A549 (cell line): ENCODE measurements around the gene TSPAN14. TPM values are rescaled to one million over a fixed set of nuclear protein-coding genes. Genes with fewer than 3 reads are reported as not detected.

Source experiments
- ATAC-seq, 2 experiments: fragments of 200-7000 bp in 1 of 2; fragments of >200 bp in 1 of 2; cut with Nextera tagmentation in 1 of 2; cut with Tn5 transposase in 1 of 2; 3 replicates each; pipeline versions ENCODE4 v1.8.0 to v1.9.1; 2018 to 2020; ENCODE audit warnings: mild to moderate bottlenecking in 1 of 2, moderate library complexity in 1 of 2
- CTCF ChIA-PET: fragments of 300-600 bp; sonication (Branson Sonifier 250); formaldehyde crosslinking; extraction: SDS; loops from one replicate; lab custom pipeline; 2021; ENCODE audit warnings: antibody characterized with exemption, inconsistent platforms; lab: Yijun Ruan, JAX
- POLR2A ChIA-PET: fragments of 350-600 bp; formaldehyde crosslinking; extraction: SDS; loops from one replicate; lab custom pipeline; 2021; ENCODE audit warnings: antibody characterized with exemption, inconsistent platforms; lab: Yijun Ruan, JAX
- DNase-seq, 2 experiments: peaks; one replicate each; pipeline versions ENCODE4 v3.0.0 to v3.0.0-alpha.2; 2011 to 2016; ENCODE audit warnings: low read depth in 1 of 2, low spot score in 1 of 2
- FAIRE-seq: peaks from 2 replicates; lab custom pipeline; 2011; peaks lifted over from hg19 to GRCh38; lab: Jason Lieb, UNC
- H3K27ac ChIP-seq, 2 experiments: fragments of >200 bp; sonication (Bioruptor Twin); formaldehyde crosslinking; 3 replicates each; pipeline ENCODE4 v1.5.1; 2016 to 2017
- H3K4me1 ChIP-seq: fragments of >200 bp; sonication (Bioruptor Twin); formaldehyde crosslinking; 3 replicates; pipeline ENCODE4 v1.6.1; 2016
- H3K4me2 ChIP-seq: fragments of >200 bp; sonication (Bioruptor Twin); formaldehyde crosslinking; 3 replicates; pipeline ENCODE4 v1.6.1; 2016
- H3K4me3 ChIP-seq: fragments of >200 bp; sonication (Bioruptor Twin); formaldehyde crosslinking; 3 replicates; pipeline ENCODE4 v1.5.1; 2016
- H3K9me3 ChIP-seq: fragments of >200 bp; sonication (Bioruptor Twin); formaldehyde crosslinking; 3 replicates; pipeline ENCODE4 v1.6.1; 2016
- ATOH8 ChIP-seq: fragments of 250-450 bp; sonication (Bioruptor Pico); IDR thresholded peaks from 2 replicates; pipeline ENCODE4 v1.5.0; 2020; ENCODE audit warnings: low read depth, mild to moderate bottlenecking, moderate library complexity
- BHLHE40 ChIP-seq: IDR thresholded peaks from 2 replicates; pipeline ENCODE4 v1.6.1; 2012; ENCODE audit warnings: low read depth, low read length, inconsistent platforms
- CBX2 ChIP-seq: fragments of 200-600 bp; sonication (generic); IDR thresholded peaks from 2 replicates; pipeline ENCODE4 v1.6.1; 2016; ENCODE audit warnings: low read depth, mild to moderate bottlenecking, borderline replicate concordance
- CHD2 ChIP-seq: fragments of 150-350 bp; IDR thresholded peaks from 2 replicates; pipeline ENCODE4 v1.6.1; 2014; ENCODE audit warnings: low read length; ENCODE audit not compliant: partially characterized antibody
- CHD4 ChIP-seq: fragments of 200-600 bp; sonication (generic); IDR thresholded peaks from 2 replicates; pipeline ENCODE4 v1.6.1; 2016; ENCODE audit warnings: antibody characterized with exemption, mild to moderate bottlenecking, borderline replicate concordance
- CTCF ChIP-seq: fragments of >200 bp; sonication (Bioruptor Twin); formaldehyde crosslinking; IDR thresholded peaks from 3 replicates; pipeline ENCODE4 v1.5.1; 2016
- EP300 ChIP-seq, 2 experiments: fragments of >200 bp; sonication (Bioruptor Twin); formaldehyde crosslinking; IDR thresholded peaks; 2 replicates in 1 of 2; 3 replicates in 1 of 2; pipeline ENCODE4 v1.6.1; 2016 to 2017
- FOSL2 ChIP-seq, 2 experiments: fragments of 450-650 bp in 1 of 2; fragments of >200 bp in 1 of 2; sonication (Bioruptor Twin) in 1 of 2; formaldehyde crosslinking; IDR thresholded peaks; 2 replicates each; pipeline versions ENCODE4 v1.5.0 to v1.6.1; 2016 to 2020; ENCODE audit warnings: mild to moderate bottlenecking in 1 of 2, moderate library complexity in 1 of 2
- HDAC2 ChIP-seq: fragments of 200-600 bp; sonication (generic); IDR thresholded peaks from 2 replicates; pipeline ENCODE4 v1.6.1; 2016
- HES2 ChIP-seq: fragments of >200 bp; sonication (Bioruptor Twin); formaldehyde crosslinking; IDR thresholded peaks from 2 replicates; pipeline ENCODE4 v1.6.1; 2016
- HEYL ChIP-seq: fragments of 250-450 bp; sonication (Bioruptor Pico); IDR thresholded peaks from 2 replicates; pipeline ENCODE4 v1.8.0; 2021; ENCODE audit warnings: mild to moderate bottlenecking, moderate library complexity
- HMGXB4 ChIP-seq: fragments of 250-450 bp; sonication (Bioruptor Pico); IDR thresholded peaks from 2 replicates; pipeline ENCODE4 v1.5.0; 2021; ENCODE audit warnings: mild to moderate bottlenecking, moderate library complexity, borderline replicate concordance
- HOXB13 ChIP-seq: fragments of 250-450 bp; sonication (Bioruptor Pico); IDR thresholded peaks from 2 replicates; pipeline ENCODE4 v1.5.0; 2020; ENCODE audit warnings: low read depth, mild to moderate bottlenecking, moderate library complexity
- MAX ChIP-seq: IDR thresholded peaks from 2 replicates; pipeline ENCODE4 v1.6.1; 2012
- NPAS2 ChIP-seq: fragments of 250-450 bp; sonication (Bioruptor Pico); IDR thresholded peaks from 2 replicates; pipeline ENCODE4 v1.8.0; 2022; ENCODE audit warnings: mild to moderate bottlenecking, moderate library complexity, borderline replicate concordance
- RCOR1 ChIP-seq: fragments of 150-350 bp; IDR thresholded peaks from 2 replicates; pipeline ENCODE4 v1.6.1; 2014; ENCODE audit warnings: antibody characterized with exemption, low read length, low read depth
- REST ChIP-seq: fragments of 200-600 bp; sonication (generic); IDR thresholded peaks from 2 replicates; pipeline ENCODE4 v1.6.1; 2016; ENCODE audit warnings: antibody characterized with exemption, mild to moderate bottlenecking, moderate library complexity
- USF2 ChIP-seq: fragments of 450-650 bp; IDR thresholded peaks from 2 replicates; pipeline ENCODE4 v1.6.1; 2014; ENCODE audit warnings: antibody characterized with exemption
- ZC3H11A ChIP-seq: fragments of 450-650 bp; IDR thresholded peaks from 2 replicates; pipeline ENCODE4 v1.6.1; 2014; ENCODE audit warnings: antibody characterized with exemption, mild to moderate bottlenecking
- ZNF302 ChIP-seq: fragments of 250-450 bp; sonication (Bioruptor Pico); IDR thresholded peaks from 2 replicates; pipeline ENCODE4 v1.9.0; 2021; ENCODE audit warnings: inconsistent platforms, mild to moderate bottlenecking, moderate library complexity
- WGBS: methylation state at CpG from one replicate; pipeline ENCODE4 v1.1.6; 2017; ENCODE audit errors: missing lambda C conversion rate; 5-methylcytosine and 5-hydroxymethylcytosine counted together
- polyA plus RNA-seq, 4 experiments: library from polyadenylated mRNA; depleted of rRNA in 3 of 4; stranded (reverse); fragments of >200 nt; fragmentation: RNase III in 1 of 4; extraction: RNeasy Plus Mini Kit Qiagen cat#74134 plus additional on column Dnase treatment in 1 of 4; gene quantifications; 2 replicates in 3 of 4; 3 replicates in 1 of 4; pipeline ENCODE4 v1.2.3, GENCODE V29; 2011 to 2017

Gene TSPAN14
- polyA plus RNA-seq, 2 of the 4 experiments (the other 2 are of a cell fraction) = 87.0 to 124 TPM

GRCh38 chr10:80540981-80541750, 87.1 kb downstream of the TSPAN14 start:
- POLR2A ChIA-PET = no interaction called here
- CTCF ChIA-PET = interaction anchor here (1.0 to 3.1 kb wide), 4 partner anchors 97 to 383 kb away, joined by 3 to 14 read pairs (median 6); no protein-coding TSS in a partner anchor
- no peak for FAIRE-seq
- no peak for TF ChIP-seq HOXB13 (CRISPR knock-in tag)
- TF ChIP-seq CTCF = no peak
- no peak for TF ChIP-seq CHD4
- no peak for TF ChIP-seq ZC3H11A
- no peak for TF ChIP-seq REST
- no peak for TF ChIP-seq EP300 (IDR thresholded peaks at IDR 0.05)
- TF ChIP-seq MAX = no peak
- no peaks in the 10 kb centered on the region for H3K9me3 ChIP-seq
- no peak overlapping the region for H3K27ac ChIP-seq
- no peak overlapping the region for H3K4me3 ChIP-seq
- ATAC-seq = no peak
- H3K4me1 ChIP-seq = peaks cover 4% of the 10 kb centered on the region; the same call in 1 of the 3 replicates
- H3K4me2 ChIP-seq = no peak overlapping the region
- WGBS = 72% methylated on average over 11 of the region's 11 CpGs
- no peak for DNase-seq

- 69% methylated on average over 4 of the region's 4 CpGs for WGBS
- no peak for DNase-seq
- FAIRE-seq = no peak
- Histone ChIP-seq H3K27ac (no peak overlapping the region), H3K4me2 (no peak overlapping the region), H3K4me1 (no peaks in the 10 kb centered on the region), H3K4me3 (no peak overlapping the region), H3K9me3 (no peaks in the 10 kb centered on the region)
- POLR2A ChIA-PET = interaction anchor here (0.7 kb wide), 1 partner anchor 42 kb away, joined by 3 read pairs; no protein-coding TSS in a partner anchor
- no peak for ATAC-seq
- CTCF ChIA-PET = interaction anchor here (1.3 to 3.1 kb wide), 4 partner anchors 98 to 382 kb away, joined by 3 to 14 read pairs (median 6); no protein-coding TSS in a partner anchor
- TF ChIP-seq BHLHE40 = no peak
- no peak for TF ChIP-seq HES2
- TF ChIP-seq RCOR1 = no peak
- no peak for TF ChIP-seq CHD2
- no peak for TF ChIP-seq HMGXB4 (CRISPR knock-in tag)
- TF ChIP-seq HDAC2 = no peak
- TF ChIP-seq REST = no peak
- TF ChIP-seq CBX2 = no peak
- TF ChIP-seq ATOH8 (CRISPR knock-in tag) = no peak
- no peak for TF ChIP-seq USF2
- no peak for TF ChIP-seq FOSL2 (IDR thresholded peaks at IDR 0.05)
- no peak for TF ChIP-seq FOSL2 (CRISPR knock-in tag; IDR thresholded peaks at IDR 0.05)
- TF ChIP-seq ZNF302 (CRISPR knock-in tag) = no peak
- TF ChIP-seq HEYL (CRISPR knock-in tag) = no peak
- no peak for TF ChIP-seq NPAS2
- no peak for TF ChIP-seq HOXB13 (CRISPR knock-in tag)
Observed at GRCh38 chr10:80542053-80542452, 87.9 kb downstream of the TSPAN14 start.
